Endothelial cell of umbilical vein (primary cell): ENCODE results near the gene MACROD2. TPM values are rescaled to one million over a fixed set of nuclear protein-coding genes. Genes with fewer than 3 reads are reported as not detected.

Source experiments
- BruUV-seq: library from RNA; stranded (reverse); fragments of 400-500 nt; replicated peaks from 2 replicates; lab custom pipeline; 2021; lab: Mats Ljungman, UMichigan
- CTCF ChIA-PET: fragments of 300-600, 350-600 bp; sonication (Branson Sonifier 250); formaldehyde crosslinking; loops from one replicate; lab custom pipeline; 2021; ENCODE audit warnings: antibody characterized with exemption, inconsistent platforms; lab: Charles Lee
- POLR2A ChIA-PET: fragments of 300-600, 350-600 bp; sonication (Branson Sonifier 250); formaldehyde crosslinking; loops from one replicate; lab custom pipeline; 2021; ENCODE audit warnings: antibody characterized with exemption, inconsistent platforms; lab: Charles Lee
- DNase-seq: peaks from one replicate; pipeline ENCODE4 v3.0.0-alpha.2; 2011; ENCODE audit warnings: low read depth, low spot score
- FAIRE-seq: peaks from 2 replicates; lab custom pipeline; 2011; peaks lifted over from hg19 to GRCh38; lab: Jason Lieb, UNC
- H2AFZ ChIP-seq: 2 replicates; pipeline ENCODE4 v1.6.0; 2012; ENCODE audit warnings: low read depth, low read length, control low read depth, inconsistent platforms
- H3K27ac ChIP-seq: 2 replicates; pipeline ENCODE4 v1.5.1; 2011; ENCODE audit warnings: low read depth, mild to moderate bottlenecking, control low read depth, low read length, moderate library complexity; ENCODE audit not compliant: insufficient read depth
- H3K27me3 ChIP-seq, 2 experiments: 2 replicates each; pipeline versions ENCODE4 v1.6.0 to v1.6.1; 2011; ENCODE audit warnings: low read length in 2 of 2, mixed read lengths in 1 of 2; ENCODE audit not compliant: control insufficient read depth in 2 of 2, insufficient read depth in 2 of 2
- H3K36me3 ChIP-seq, 2 experiments: 2 replicates in 1 of 2; 3 replicates in 1 of 2; pipeline ENCODE4 v1.5.1; 2011; ENCODE audit warnings: low read length in 2 of 2, mild to moderate bottlenecking in 1 of 2, moderate library complexity in 1 of 2; ENCODE audit not compliant: control insufficient read depth in 2 of 2, insufficient read depth in 2 of 2; ENCODE audit errors: extremely low read depth in 1 of 2
- H3K4me1 ChIP-seq: 3 replicates; pipeline ENCODE4 v1.5.1; 2011; ENCODE audit warnings: mild to moderate bottlenecking, low read length; ENCODE audit not compliant: control insufficient read depth, insufficient read depth; ENCODE audit errors: extremely low read depth
- H3K4me2 ChIP-seq: 2 replicates; pipeline ENCODE4 v1.6.1; 2011; ENCODE audit warnings: low read length, control low read depth, mixed read lengths; ENCODE audit not compliant: insufficient read depth
- H3K4me3 ChIP-seq, 3 experiments: fragments of 200-600 bp in 1 of 3; sonication (generic), shearing (Covaris generic) in 1 of 3; replicated peaks in 1 of 3; 2 replicates each; pipeline ENCODE4 v1.5.1; 2011 to 2016; ENCODE audit warnings: control low read depth in 3 of 3, low read length in 3 of 3, mild to moderate bottlenecking in 2 of 3, inconsistent platforms in 1 of 3, low read depth in 1 of 3, moderate library complexity in 1 of 3; ENCODE audit not compliant: insufficient read depth in 1 of 3
- H3K79me2 ChIP-seq: 2 replicates; pipeline ENCODE4 v1.6.0; 2012; ENCODE audit warnings: low read length, inconsistent platforms; ENCODE audit not compliant: control insufficient read depth, insufficient read depth
- H3K9ac ChIP-seq: replicated peaks from 2 replicates; pipeline ENCODE3; 2011; ENCODE audit warnings: low read length, control low read depth; ENCODE audit not compliant: insufficient read depth; ENCODE audit errors: extremely low read depth
- H3K9me1 ChIP-seq: replicated peaks from 3 replicates; pipeline ENCODE4 v1.6.0; 2011; ENCODE audit warnings: mild to moderate bottlenecking, low read length; ENCODE audit not compliant: control insufficient read depth, insufficient read depth; ENCODE audit errors: extremely low read depth
- H3K9me3 ChIP-seq: replicated peaks from 2 replicates; pipeline ENCODE4 v1.5.1; 2012; ENCODE audit warnings: low read length, inconsistent platforms; ENCODE audit not compliant: control insufficient read depth, insufficient read depth
- H4K20me1 ChIP-seq: replicated peaks from 2 replicates; pipeline ENCODE3; 2011; ENCODE audit warnings: mild to moderate bottlenecking, low read length; ENCODE audit not compliant: control insufficient read depth, insufficient read depth; ENCODE audit errors: extremely low read depth
- CTCF ChIP-seq, 2 donors: IDR thresholded peaks; 1 replicate in 1 of 2; 2 replicates in 1 of 2; pipeline ENCODE4 v1.5.1; 2011; ENCODE audit warnings: low read length in 2 of 2, mild to moderate bottlenecking in 2 of 2, moderate library complexity in 2 of 2, control low read depth in 1 of 2, inconsistent platforms in 1 of 2, low read depth in 1 of 2; ENCODE audit not compliant: insufficient read depth in 1 of 2; ENCODE audit errors: extremely low read depth in 1 of 2
- EZH2 ChIP-seq: IDR thresholded peaks from 2 replicates; pipeline ENCODE4 v1.6.1; 2012; ENCODE audit warnings: borderline replicate concordance, low read depth, mild to moderate bottlenecking, moderate library complexity, low read length, inconsistent platforms; ENCODE audit not compliant: severe bottlenecking
- FOS ChIP-seq: IDR thresholded peaks from 2 replicates; pipeline ENCODE4 v1.6.1; 2011; ENCODE audit warnings: mild to moderate bottlenecking, low read length, moderate library complexity, borderline replicate concordance; ENCODE audit not compliant: insufficient read depth
- GATA2 ChIP-seq: IDR thresholded peaks from 2 replicates; pipeline ENCODE4 v1.7.0; 2011; ENCODE audit warnings: low read depth, mild to moderate bottlenecking, moderate library complexity, mixed read lengths, low read length; ENCODE audit not compliant: insufficient read length, insufficient read depth
- JUN ChIP-seq: IDR thresholded peaks from 2 replicates; pipeline ENCODE4 v1.6.1; 2011; ENCODE audit warnings: borderline replicate concordance, low read depth; ENCODE audit not compliant: insufficient read length, insufficient read depth
- MAX ChIP-seq: IDR thresholded peaks from 2 replicates; pipeline ENCODE4 v1.6.1; 2011; ENCODE audit not compliant: insufficient read depth, insufficient read length
- MYC ChIP-seq: IDR thresholded peaks from one replicate; pipeline ENCODE4 v1.6.1; 2011; ENCODE audit warnings: mild to moderate bottlenecking, low read depth, low read length
- POLR2A ChIP-seq: IDR thresholded peaks from 2 replicates; pipeline ENCODE4 v1.6.1; 2012; ENCODE audit warnings: low read depth, mild to moderate bottlenecking, control low read depth, low read length
- POLR2AphosphoS5 ChIP-seq: IDR thresholded peaks from 2 replicates; pipeline ENCODE4 v1.6.1; 2012; ENCODE audit warnings: low read depth, mild to moderate bottlenecking, control low read depth, low read length, moderate library complexity; ENCODE audit not compliant: insufficient read depth
- dilution Hi-C: fragments of 300-500 bp; cut with MboI; formaldehyde crosslinking; loops from one replicate; pipeline ENCODE4 v1.15.0; 2019; ENCODE audit warnings: low sequenced_read_pairs; ENCODE audit not compliant: extremely low pct_ligation_motif_present
- intact Hi-C: fragments of 100-400 bp; cut with micrococcal nuclease; formaldehyde crosslinking; loops from one replicate; pipeline ENCODE4 v1.10.0; 2022
- polyA plus RNA-seq, 4 experiments: library from polyadenylated mRNA; depleted of rRNA in 3 of 4; stranded (reverse) in 3 of 4; unstranded in 1 of 4; fragments of >200 nt; gene quantifications; 2 replicates each; pipeline versions ENCODE4 v1.2.1 to v1.2.3, GENCODE V29; 2011 to 2012; ENCODE audit warnings: missing spikeins in 1 of 4
- total RNA-seq: library from RNA; stranded (reverse); gene quantifications from 2 replicates; pipeline ENCODE4 v1.2.3, GENCODE V29; 2021

The MACROD2 gene
- total and polyA plus RNA-seq, 2 donors (not counting 3 experiments of a cell fraction or from before 2014, with no cell fraction given), result 0.11 to 0.73 TPM

GRCh38 chr20:14385176-14385740 lies 389.9 kb downstream of the MACROD2 start:
- intact Hi-C loops, result no loop called here

More at GRCh38 chr20:14385176-14385740, 389.9 kb downstream of the MACROD2 start:
- no peak overlapping the region for H3K9ac ChIP-seq
- no peaks in the 10 kb centered on the region for H3K36me3 ChIP-seq
- no peaks in the 10 kb centered on the region for H3K9me1 ChIP-seq
- H2AFZ ChIP-seq, result no peak overlapping the region
- FAIRE-seq (peak; percentile 42), DNase-seq (no peak)
- no peak for TF ChIP-seq CTCF (IDR thresholded peaks at IDR 0.05; ENCODE audit: extremely low read depth in 1 of 2, insufficient read depth in 1 of 2, low read depth in 1 of 2, low read length in 2 of 2)
- TF ChIP-seq POLR2AphosphoS5, result no peak
- TF ChIP-seq MYC, result no peak
- no peak for TF ChIP-seq EZH2
- TF ChIP-seq JUN, result no peak
- no peak for TF ChIP-seq FOS
- no peak for TF ChIP-seq POLR2A
- TF ChIP-seq GATA2, result no peak
- no peak for TF ChIP-seq MAX
- dilution Hi-C loops, result no loop called here
- H3K79me2 ChIP-seq, result no peaks in the 10 kb centered on the region
- H3K4me3 ChIP-seq, result no peak overlapping the region
- H3K27ac ChIP-seq, result no peak overlapping the region
- ChIA-PET CTCF (no interaction called here), POLR2A (no interaction called here)
- no peaks in the 10 kb centered on the region for H3K4me1 ChIP-seq
- no peaks in the 10 kb centered on the region for H3K9me3 ChIP-seq
- H4K20me1 ChIP-seq, result no peaks in the 10 kb centered on the region
- BruUV-seq, result no TSS peak
- H3K27me3 ChIP-seq, result no peaks in the 10 kb centered on the region
- no peak overlapping the region for H3K4me2 ChIP-seq
